Nephron progenitor cell (in vitro differentiated cells): ENCODE results near the gene CAPN1.
A peak's percentile ranks its signal among the peaks of the same experiment; 100 is the strongest.
"Not testable (repeated sequence)": the region's sequence is repeated elsewhere in the genome, so short reads cannot be mapped to it uniquely, and the experiment has no call there.

Source experiments
- DNase-seq: peaks from one replicate; pipeline ENCODE4 v3.0.0; 2021
- H3K27ac Mint-ChIP-seq: 2 replicates; pipeline ENCODE4 v1.8.0; 2021; ENCODE audit warnings: mild to moderate bottlenecking, moderate library complexity, mixed read lengths
- H3K27me3 Mint-ChIP-seq: 2 replicates; pipeline ENCODE4 v1.8.0; 2021; ENCODE audit warnings: mild to moderate bottlenecking, low read depth, mixed read lengths; ENCODE audit not compliant: poor library complexity
- H3K36me3 Mint-ChIP-seq: 2 replicates; pipeline ENCODE4 v1.8.0; 2021; ENCODE audit warnings: low read depth, mixed read lengths
- H3K4me1 Mint-ChIP-seq: 2 replicates; pipeline ENCODE4 v1.8.0; 2021; ENCODE audit warnings: mixed read lengths
- H3K4me3 Mint-ChIP-seq: 2 replicates; pipeline ENCODE4 v1.8.0; 2021; ENCODE audit warnings: mild to moderate bottlenecking, moderate library complexity, mixed read lengths
- H3K9me3 Mint-ChIP-seq: 2 replicates; pipeline ENCODE4 v1.8.0; 2021; ENCODE audit warnings: mild to moderate bottlenecking, moderate library complexity, mixed read lengths
- TF ChIP-seq, protein P1 (sequence below): fragments of 200-600 bp; sonication (generic); IDR thresholded peaks from 2 replicates; pipeline ENCODE4 v1.5.0; 2021; ENCODE audit warnings: antibody characterized with exemption

The CAPN1 gene

DNA sequence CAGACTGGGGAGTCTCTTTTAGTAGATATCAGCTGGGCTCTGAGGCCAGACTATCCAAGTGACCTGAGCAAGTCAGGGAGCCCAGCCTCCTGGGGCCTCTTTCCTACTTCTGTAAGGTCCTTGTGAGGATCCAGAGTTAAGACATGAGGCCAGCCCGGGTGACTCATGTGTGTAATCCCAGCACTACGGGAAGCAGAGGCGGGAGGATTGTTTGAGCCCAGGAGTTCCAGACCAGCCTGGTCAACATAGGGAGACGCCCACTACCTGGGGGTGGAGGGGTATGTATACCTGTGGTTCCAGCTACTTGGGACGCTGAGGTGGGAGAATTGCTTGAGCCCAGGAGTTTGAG lies 43.2 kb downstream of the CAPN1 start:
- H3K27ac Mint-ChIP-seq, result no peak overlapping the region
- no peaks in the 10 kb centered on the region for H3K36me3 Mint-ChIP-seq
- H3K9me3 Mint-ChIP-seq, result peaks cover 9% of the 10 kb centered on the region
- H3K4me1 Mint-ChIP-seq, result peaks cover 34% of the 10 kb centered on the region
- H3K4me3 Mint-ChIP-seq, result peak overlapping the region; percentile 73
- DNase-seq, result no peak
- H3K27me3 Mint-ChIP-seq, result peaks cover 46% of the 10 kb centered on the region
- TF ChIP-seq, protein P1, sequence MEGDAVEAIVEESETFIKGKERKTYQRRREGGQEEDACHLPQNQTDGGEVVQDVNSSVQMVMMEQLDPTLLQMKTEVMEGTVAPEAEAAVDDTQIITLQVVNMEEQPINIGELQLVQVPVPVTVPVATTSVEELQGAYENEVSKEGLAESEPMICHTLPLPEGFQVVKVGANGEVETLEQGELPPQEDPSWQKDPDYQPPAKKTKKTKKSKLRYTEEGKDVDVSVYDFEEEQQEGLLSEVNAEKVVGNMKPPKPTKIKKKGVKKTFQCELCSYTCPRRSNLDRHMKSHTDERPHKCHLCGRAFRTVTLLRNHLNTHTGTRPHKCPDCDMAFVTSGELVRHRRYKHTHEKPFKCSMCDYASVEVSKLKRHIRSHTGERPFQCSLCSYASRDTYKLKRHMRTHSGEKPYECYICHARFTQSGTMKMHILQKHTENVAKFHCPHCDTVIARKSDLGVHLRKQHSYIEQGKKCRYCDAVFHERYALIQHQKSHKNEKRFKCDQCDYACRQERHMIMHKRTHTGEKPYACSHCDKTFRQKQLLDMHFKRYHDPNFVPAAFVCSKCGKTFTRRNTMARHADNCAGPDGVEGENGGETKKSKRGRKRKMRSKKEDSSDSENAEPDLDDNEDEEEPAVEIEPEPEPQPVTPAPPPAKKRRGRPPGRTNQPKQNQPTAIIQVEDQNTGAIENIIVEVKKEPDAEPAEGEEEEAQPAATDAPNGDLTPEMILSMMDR, result no peak

DNA sequence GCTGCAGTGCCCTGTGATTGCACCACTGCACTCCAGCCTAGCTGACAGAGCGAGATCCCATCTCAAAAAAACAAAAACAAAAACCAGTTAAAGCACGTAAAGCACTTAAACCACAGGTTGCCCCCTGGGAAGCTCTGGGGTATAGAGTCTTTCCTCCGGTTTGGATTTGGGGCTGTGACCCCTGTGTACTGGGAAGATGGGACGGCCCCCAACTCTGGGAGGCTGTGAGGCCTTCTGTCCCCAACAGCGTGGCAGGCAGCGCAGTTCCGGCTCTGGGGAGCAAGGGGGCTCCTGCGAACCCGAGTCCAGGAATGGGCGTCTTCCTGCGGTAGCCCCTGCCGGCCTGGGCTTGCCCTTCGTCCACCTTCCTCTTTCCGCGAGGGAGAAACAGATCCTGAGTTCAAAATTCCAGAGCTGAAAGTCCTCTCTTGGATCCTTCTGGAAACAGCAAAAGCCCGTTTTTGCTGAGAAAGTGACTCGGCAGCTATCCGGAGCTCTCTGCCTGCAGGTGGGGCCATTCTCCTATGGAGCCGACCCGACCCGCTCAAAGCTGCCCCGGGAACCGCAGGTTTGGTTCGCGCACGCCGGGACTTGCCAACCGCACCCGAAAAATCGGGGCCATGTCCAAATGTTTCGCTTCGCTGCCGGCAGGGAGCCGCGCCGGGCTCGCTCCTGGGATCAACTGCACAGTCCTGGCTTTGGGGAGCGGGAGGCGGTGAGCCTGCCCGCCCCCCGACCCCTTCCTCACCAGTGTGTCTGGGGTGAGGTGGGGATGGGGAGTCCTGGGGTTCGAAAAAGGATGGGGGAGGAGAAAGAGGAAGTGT lies 43.8 kb downstream of the CAPN1 start:
- peak; percentile 54 for DNase-seq
- Mint-ChIP-seq H3K4me3 (peak overlapping the region; percentile 73), H3K36me3 (no peaks in the 10 kb centered on the region), H3K4me1 (peaks cover 28% of the 10 kb centered on the region), H3K27ac (no peak overlapping the region), H3K27me3 (peaks cover 46% of the 10 kb centered on the region), H3K9me3 (peaks cover 15% of the 10 kb centered on the region)
- TF ChIP-seq, protein P1, result no peak

DNA sequence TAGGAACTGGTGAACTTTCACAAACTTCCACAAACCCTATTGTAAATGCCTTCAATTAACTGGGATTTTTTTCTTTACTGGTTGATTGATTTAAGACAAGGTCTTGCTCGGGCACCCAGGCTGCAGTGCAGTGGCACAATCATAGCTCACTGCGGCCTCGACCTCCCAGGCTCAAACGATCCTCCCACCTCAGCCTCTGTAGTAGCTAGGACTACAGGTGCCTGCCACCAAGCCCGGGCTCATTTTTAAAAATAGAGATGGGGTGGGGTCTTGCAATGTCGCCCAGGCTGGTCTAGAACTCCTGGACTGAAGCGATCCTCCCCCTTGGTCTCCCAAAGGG lies 44.3 kb downstream of the CAPN1 start:
- peaks cover 15% of the 10 kb centered on the region for H3K9me3 Mint-ChIP-seq
- H3K27ac Mint-ChIP-seq, result no peak overlapping the region
- TF ChIP-seq, protein P1, result no peak
- peaks cover 48% of the 10 kb centered on the region for H3K27me3 Mint-ChIP-seq
- H3K4me3 Mint-ChIP-seq, result peak overlapping the region; percentile 73
- no peak for DNase-seq
- peaks cover 23% of the 10 kb centered on the region for H3K4me1 Mint-ChIP-seq
- no peaks in the 10 kb centered on the region for H3K36me3 Mint-ChIP-seq

DNA sequence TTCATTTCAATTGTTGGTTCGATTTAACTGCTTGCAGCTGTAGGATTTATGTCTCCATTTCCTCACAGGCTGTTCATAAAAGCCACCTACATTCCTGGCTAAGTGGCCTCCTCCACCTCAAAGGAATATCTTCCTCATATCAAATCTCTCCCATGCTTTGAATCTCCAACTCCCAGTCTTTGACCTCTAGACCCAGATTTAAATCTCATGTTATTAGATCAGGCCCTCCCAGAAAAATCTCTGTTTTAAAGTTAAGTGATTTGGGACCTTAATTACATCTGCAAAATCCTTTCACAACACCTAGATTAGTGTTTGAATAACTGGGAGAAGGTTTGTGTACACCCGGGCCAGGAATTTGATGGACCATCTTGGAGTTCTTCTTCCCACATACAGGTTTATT lies 46.2 kb downstream of the CAPN1 start:
- peaks cover 23% of the 10 kb centered on the region for H3K4me1 Mint-ChIP-seq
- H3K27me3 Mint-ChIP-seq, result peaks cover 48% of the 10 kb centered on the region
- peaks cover 15% of the 10 kb centered on the region for H3K9me3 Mint-ChIP-seq
- no peak overlapping the region for H3K27ac Mint-ChIP-seq
- H3K36me3 Mint-ChIP-seq, result no peaks in the 10 kb centered on the region
- TF ChIP-seq, protein P1, result no peak
- no peak overlapping the region for H3K4me3 Mint-ChIP-seq
- no peak for DNase-seq

DNA sequence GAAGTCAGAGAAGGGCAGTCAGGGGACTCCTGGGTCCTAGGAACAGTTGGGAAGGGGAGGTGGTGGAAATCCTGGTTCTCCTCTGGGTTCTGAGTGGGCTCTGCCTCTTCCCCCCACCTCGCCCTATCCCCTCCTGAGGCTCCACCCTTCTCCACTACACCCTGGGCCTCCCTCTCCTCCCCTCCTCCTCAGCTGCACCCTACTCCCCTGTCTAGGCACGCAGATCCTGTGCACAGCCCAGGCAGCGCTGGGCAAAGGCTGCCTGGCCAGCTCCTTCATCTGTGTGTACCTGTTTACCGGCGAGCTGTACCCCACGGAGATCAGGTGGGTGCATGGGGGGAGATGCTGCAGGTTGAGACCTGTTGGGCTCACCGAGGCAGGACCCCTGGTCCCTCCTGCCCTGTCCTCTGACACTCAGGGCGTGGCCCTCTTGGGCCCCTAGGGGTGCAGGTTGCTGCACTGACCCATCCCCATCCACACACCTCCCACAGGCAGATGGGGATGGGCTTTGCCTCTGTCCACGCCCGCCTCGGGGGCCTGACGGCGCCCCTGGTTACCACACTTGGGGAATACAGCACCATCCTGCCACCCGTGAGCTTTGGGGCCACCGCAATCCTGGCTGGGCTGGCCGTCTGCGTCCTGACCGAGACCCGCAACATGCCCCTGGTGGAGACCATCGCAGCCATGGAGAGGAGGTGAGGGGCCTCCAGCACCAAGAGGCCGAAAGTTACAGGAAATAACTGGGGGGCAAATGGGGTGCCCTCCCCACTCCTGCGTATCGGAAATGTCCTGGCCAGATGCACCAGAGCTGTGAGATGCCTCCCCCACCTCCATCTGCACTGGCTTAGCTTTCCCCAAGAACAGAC lies 54.7 kb downstream of the CAPN1 start:
- DNase-seq, result no peak
- Mint-ChIP-seq H3K4me1 (peaks cover 15% of the 10 kb centered on the region), H3K27me3 (peaks cover 11% of the 10 kb centered on the region)

DNA sequence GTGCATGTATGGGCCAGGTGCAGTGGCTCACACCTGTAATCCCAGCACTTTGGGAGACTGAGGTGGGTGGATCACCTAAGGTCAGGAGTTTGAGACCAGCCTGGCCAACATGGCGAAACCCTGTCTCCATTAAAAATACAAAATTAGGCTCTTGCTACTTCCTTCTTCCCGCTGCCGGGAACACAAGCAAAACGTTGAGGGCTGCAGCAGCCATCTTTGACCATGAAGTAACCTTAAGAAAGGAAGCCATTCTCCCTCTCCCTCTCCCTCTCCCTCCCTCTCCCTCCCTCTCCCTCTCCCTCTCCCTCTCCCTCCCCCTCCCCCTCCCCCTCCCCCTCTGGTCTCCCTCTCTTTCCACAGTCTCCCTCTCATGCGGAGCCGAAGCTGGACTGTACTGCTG lies 56.6 kb downstream of the CAPN1 start:
- peaks cover 12% of the 10 kb centered on the region for H3K9me3 Mint-ChIP-seq
- not testable (repeated sequence) for H3K4me3 Mint-ChIP-seq, H3K27ac Mint-ChIP-seq, DNase-seq, H3K36me3 Mint-ChIP-seq
- peaks cover 16% of the 10 kb centered on the region for H3K27me3 Mint-ChIP-seq
- H3K4me1 Mint-ChIP-seq, result peaks cover 15% of the 10 kb centered on the region

More for the DNA sequence above, 54.7 kb downstream of the CAPN1 start:
- TF ChIP-seq, protein P1, result no peak
- Mint-ChIP-seq H3K9me3 (no peaks in the 10 kb centered on the region), H3K36me3 (no peaks in the 10 kb centered on the region), H3K4me3 (no peak overlapping the region), H3K27ac (peak overlapping the region; percentile 33)
